ENCODE measurements around the gene NPAS3.

NPAS3 gene

DNA sequence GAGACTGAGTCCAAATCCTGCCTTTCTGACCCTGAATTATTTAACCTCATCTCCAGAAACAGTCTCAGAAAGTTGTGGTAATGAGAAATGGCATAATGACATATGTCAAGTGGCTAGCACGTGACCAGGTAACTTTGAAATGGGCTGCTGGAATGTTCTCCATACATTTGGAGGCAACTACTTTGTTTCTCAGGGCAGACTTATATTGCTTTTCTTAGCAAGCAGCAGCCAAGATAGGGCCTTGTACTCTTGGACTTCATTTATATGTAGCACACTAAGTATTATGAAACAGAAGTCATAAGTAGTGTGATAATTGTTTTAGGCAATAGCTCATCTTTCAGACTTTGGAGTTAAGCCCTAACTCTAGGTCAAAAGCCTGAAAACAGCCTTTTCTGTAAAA lies 494.7 kb downstream of the NPAS3 start:
- DNase-seq: no peak
- Histone ChIP-seq H3K36me3 (replicated peaks) (no peaks in the 10 kb centered on the region), H3K27ac (no peak overlapping the region), H3K27me3 (replicated peaks) (no peaks in the 10 kb centered on the region), H3K4me3 (ENCODE audit: low read depth, low read length) (no peak overlapping the region)
- TF ChIP-seq, protein P1, sequence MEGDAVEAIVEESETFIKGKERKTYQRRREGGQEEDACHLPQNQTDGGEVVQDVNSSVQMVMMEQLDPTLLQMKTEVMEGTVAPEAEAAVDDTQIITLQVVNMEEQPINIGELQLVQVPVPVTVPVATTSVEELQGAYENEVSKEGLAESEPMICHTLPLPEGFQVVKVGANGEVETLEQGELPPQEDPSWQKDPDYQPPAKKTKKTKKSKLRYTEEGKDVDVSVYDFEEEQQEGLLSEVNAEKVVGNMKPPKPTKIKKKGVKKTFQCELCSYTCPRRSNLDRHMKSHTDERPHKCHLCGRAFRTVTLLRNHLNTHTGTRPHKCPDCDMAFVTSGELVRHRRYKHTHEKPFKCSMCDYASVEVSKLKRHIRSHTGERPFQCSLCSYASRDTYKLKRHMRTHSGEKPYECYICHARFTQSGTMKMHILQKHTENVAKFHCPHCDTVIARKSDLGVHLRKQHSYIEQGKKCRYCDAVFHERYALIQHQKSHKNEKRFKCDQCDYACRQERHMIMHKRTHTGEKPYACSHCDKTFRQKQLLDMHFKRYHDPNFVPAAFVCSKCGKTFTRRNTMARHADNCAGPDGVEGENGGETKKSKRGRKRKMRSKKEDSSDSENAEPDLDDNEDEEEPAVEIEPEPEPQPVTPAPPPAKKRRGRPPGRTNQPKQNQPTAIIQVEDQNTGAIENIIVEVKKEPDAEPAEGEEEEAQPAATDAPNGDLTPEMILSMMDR (IDR thresholded peaks at IDR 0.05; ENCODE audit: low read depth, low read length, missing control alignments): no peak
- in situ Hi-C loops (cut with HindIII; ENCODE audit: low pct_ligation_motif_present, low sequenced_read_pairs): no loop called here

- in situ Hi-C loops (cut with HindIII; ENCODE audit: low pct_ligation_motif_present, low sequenced_read_pairs): no loop called here
- no peaks in the 10 kb centered on the region for H3K27me3 ChIP-seq (replicated peaks)
- peak; percentile 82 for DNase-seq
- H3K36me3 ChIP-seq (replicated peaks): no peaks in the 10 kb centered on the region
- no peak overlapping the region for H3K27ac ChIP-seq
- no peak overlapping the region for H3K4me3 ChIP-seq (ENCODE audit: low read depth, low read length)
- TF ChIP-seq, protein P1 (IDR thresholded peaks at IDR 0.05; ENCODE audit: low read depth, low read length, missing control alignments): no peak
Observed at GRCh38 chr14:33435911-33436689, 497.4 kb downstream of the NPAS3 start.

DNA sequence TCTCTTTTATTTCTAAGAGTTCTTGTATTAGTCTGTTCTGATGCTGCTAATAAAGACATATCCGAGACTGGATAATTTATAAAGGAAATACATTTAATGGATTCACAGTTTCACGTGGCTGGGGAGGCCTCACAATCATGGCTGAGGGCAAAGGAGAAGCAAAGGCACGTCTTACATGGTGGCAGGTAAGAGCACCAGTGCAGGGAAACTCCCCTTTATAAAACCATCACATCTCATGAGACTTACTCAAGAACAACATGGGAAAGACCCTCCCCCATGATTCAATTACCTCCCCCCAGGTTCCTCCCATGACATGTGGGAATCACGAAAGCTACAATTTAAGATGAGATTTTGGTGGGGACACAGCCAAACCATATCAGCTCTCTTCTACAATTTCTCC lies 503.0 kb downstream of the NPAS3 start:
- Histone ChIP-seq H3K4me3 (ENCODE audit: low read depth, low read length) (no peak overlapping the region), H3K36me3 (replicated peaks) (no peaks in the 10 kb centered on the region), H3K27ac (no peak overlapping the region), H3K27me3 (replicated peaks) (no peaks in the 10 kb centered on the region)
- TF ChIP-seq, protein P1 (IDR thresholded peaks at IDR 0.05; ENCODE audit: low read depth, low read length, missing control alignments): no peak
- DNase-seq: no peak
- in situ Hi-C loops (cut with HindIII; ENCODE audit: low pct_ligation_motif_present, low sequenced_read_pairs): no loop called here

DNA sequence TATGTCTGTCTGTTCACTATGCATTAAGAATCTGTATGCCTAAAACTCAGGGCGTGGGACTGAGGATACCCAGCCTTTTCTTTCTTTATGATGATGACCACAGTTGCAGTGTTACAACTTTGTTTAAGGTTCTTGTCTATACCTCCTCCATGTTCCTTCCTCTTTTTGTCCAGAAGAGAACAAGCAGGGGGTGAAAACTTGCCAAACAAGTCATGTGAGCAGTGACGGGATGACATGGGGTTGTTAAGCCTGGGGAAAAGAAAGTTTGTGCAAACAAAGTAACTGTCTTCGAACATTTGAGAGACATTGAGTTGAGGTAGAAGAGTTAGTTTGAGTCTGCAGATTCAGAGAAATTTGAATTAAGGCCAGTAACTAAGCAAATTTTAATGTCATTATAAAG lies 505.5 kb downstream of the NPAS3 start:
- in situ Hi-C loops (cut with HindIII; ENCODE audit: low pct_ligation_motif_present, low sequenced_read_pairs): no loop called here
- no peak for DNase-seq
- H3K27ac ChIP-seq: no peak overlapping the region
- no peaks in the 10 kb centered on the region for H3K36me3 ChIP-seq (replicated peaks)
- TF ChIP-seq, protein P1 (IDR thresholded peaks at IDR 0.05; ENCODE audit: low read depth, low read length, missing control alignments): no peak
- no peaks in the 10 kb centered on the region for H3K27me3 ChIP-seq (replicated peaks)
- H3K4me3 ChIP-seq (ENCODE audit: low read depth, low read length): no peak overlapping the region

- TF ChIP-seq, protein P1 (IDR thresholded peaks at IDR 0.05; ENCODE audit: low read depth, low read length, missing control alignments): no peak
- Histone ChIP-seq H3K27me3 (replicated peaks) (no peaks in the 10 kb centered on the region), H3K36me3 (replicated peaks) (no peaks in the 10 kb centered on the region), H3K27ac (no peak overlapping the region), H3K4me3 (ENCODE audit: low read depth, low read length) (no peak overlapping the region)
- no peak for DNase-seq
- in situ Hi-C loops (cut with HindIII; ENCODE audit: low pct_ligation_motif_present, low sequenced_read_pairs): no loop called here
Observed at GRCh38 chr14:33449268-33449667, 510.6 kb downstream of the NPAS3 start.
